ENCODE measurements around the gene GATAD2B.

GRCh38 chr1:153932156-153933131 is 9.7 kb upstream of the GATAD2B start:
- TF ChIP-seq CTCF (IDR thresholded peaks at IDR 0.05; ENCODE audit: insufficient read depth, low read length) (no peak), POLR2AphosphoS5 (IDR thresholded peaks at IDR 0.05; ENCODE audit: low read depth) (no peak), REST (IDR thresholded peaks at IDR 0.05; ENCODE audit: insufficient replicate concordance, low read depth) (no peak)
